Measurements from ENCODE around the gene TSSK3.
A peak's percentile ranks its signal among the peaks of the same experiment; 100 is the strongest.
"Not testable (repeated sequence)": the region's sequence is repeated elsewhere in the genome, so short reads cannot be mapped to it uniquely, and the experiment has no call there.

TSSK3 gene

GRCh38 chr1:32339363-32339978, 22.9 kb upstream of the TSSK3 start:
- no peak for DNase-seq

- no peak for DNase-seq
Measured at GRCh38 chr1:32341186-32341757, 21.1 kb upstream of the TSSK3 start.

DNA sequence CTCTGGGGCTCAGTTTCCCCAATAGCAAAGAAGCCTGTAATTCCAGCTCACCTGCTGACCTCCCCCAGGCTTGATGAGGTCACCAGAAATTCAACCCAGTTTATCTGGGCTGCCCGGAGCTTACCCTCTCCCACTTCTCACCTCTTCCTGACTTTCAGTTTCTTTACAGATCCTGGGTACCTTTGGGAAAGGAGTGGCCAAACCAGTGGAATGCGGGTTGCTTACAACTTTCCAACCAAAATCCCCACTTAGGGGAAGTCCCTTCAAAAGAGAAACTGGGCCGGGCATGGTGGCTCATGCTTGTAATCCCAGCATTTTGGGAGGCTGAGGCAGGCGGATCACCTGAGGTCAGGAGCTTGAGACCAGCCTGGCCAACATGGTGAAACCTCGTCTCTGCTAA, 20.4 kb upstream of the TSSK3 start:
- DNase-seq, result no peak

DNA sequence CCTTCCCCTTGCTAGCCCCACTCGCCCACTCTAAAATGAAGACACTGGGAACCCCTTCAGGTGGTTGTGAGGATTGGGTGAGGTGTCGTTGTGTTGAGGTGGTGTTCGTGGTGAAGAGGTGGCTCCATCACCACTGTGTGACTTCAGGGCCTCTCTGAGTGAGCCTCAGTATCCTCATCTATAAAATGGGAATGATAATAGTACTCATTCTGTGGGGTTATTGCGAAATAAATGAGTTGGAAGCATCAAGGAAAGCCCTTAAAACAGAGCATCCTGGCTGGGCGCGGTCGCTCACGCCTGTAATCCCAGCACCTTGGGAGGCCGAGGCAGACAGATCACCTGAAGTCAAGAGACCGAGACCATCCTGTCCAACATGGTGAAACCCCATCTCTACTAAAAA, 19.6 kb upstream of the TSSK3 start:
- DNase-seq, result no peak

DNA sequence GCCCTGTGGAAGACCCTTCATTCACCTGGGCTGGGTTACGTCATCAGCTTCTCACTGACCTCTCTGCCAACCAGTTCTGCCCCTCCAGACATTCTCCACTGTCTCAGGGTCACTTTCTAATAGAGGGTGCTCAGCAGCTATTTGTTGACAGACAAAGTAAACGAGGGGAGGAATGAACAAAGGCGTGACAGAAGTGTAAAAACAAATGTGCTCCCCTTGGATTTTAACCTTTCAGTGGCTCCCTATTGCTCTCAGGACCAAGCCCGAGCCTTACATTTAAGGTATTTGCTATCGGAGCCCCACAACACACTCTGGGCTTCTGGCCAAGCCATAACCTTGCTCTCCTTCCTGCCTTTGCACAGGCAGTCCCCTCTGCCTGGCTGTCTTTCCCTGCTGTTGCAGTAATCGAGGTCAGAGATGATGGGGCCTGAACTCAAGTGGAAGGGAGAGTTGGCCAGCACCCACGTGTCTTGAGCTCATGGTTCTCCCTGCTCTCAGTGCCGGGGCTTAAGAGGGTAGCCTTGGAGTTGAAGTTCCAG, 17.0 kb upstream of the TSSK3 start:
- DNase-seq, result peak; percentile 81

GRCh38 chr1:32346532-32347157, 15.7 kb upstream of the TSSK3 start:
- no peak for DNase-seq

DNA sequence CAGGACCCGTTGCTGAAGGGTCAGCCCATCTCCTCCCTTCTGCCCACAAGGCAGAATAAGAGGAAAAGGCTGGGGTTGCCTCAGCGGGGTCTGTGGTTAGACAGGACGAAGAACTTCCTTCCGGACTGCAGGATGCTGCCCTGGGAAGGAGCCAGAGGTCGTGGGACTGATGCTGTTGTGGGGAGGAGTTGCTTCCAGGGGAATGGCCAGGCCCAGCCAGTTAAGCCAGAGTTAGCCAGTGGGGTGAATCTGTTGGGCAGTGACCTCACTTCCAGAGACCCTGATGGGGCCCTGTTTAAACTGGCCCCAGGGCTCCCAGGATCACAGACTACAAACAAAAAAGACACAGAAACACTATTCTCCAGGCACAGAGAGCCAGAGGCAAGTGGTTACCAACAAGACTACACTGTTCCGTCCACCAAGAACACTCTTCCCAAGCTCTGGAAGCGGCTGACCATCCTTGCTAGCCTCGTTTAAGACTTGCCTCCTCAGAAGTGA, 13.1 kb upstream of the TSSK3 start:
- no peak for DNase-seq

DNA sequence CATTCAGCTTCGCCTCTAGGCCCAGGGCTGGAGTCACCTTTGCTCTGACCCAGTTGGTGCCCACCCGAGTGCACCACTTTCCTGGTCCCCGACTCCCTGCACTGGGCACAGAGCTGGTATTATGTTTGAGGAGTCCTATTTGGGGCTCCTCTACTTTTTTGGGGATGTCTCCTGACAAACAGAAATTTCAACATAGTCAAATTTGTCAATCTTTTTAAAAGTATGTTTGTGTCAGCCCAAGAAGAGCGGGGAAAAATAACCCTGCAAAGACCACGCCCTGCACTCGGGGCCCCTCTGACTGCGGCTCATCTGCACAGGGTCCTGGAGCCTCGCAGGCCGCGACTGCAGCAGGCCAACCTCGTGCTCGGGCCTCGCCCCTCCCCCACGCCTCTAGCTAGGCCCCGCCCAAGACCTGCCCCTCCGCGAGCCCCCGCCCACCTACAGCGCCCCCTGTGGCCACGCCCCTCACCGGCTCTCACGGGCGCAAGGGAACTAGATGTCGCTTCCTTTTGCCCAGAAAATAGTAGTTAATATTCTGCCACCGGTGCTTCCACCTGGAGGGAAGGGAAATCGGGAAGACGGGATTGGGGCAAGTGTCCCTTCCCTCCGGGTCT, 11.4 kb upstream of the TSSK3 start:
- DNase-seq, result no peak

- DNase-seq, result peak; percentile 91
Measured at GRCh38 chr1:32351399-32352238, 10.7 kb upstream of the TSSK3 start.

- DNase-seq, result no peak
Measured at GRCh38 chr1:32352239-32352745, 10.0 kb upstream of the TSSK3 start.

GRCh38 chr1:32352831-32353383, 9.4 kb upstream of the TSSK3 start:
- no peak for DNase-seq

DNA sequence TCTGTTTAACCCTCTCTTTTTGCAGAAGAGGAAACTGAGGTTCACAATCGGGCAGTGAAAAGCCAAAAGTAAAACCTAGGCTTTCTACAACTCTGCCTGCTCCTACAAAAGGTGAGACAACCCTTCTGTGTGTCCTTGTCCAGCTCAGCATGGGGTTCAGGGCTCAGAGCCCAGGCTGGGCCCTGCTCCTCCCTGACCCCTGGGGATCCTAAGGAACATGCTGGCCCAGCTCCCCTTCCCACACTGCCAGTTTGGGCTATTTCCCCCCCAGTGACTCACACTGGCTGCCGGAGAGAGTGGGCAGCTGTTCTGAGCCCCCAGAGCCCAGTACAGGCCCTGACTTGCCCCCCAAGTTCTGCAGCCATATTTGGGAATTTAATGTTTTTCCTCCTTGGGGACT, 8.9 kb upstream of the TSSK3 start:
- DNase-seq, result no peak

DNA sequence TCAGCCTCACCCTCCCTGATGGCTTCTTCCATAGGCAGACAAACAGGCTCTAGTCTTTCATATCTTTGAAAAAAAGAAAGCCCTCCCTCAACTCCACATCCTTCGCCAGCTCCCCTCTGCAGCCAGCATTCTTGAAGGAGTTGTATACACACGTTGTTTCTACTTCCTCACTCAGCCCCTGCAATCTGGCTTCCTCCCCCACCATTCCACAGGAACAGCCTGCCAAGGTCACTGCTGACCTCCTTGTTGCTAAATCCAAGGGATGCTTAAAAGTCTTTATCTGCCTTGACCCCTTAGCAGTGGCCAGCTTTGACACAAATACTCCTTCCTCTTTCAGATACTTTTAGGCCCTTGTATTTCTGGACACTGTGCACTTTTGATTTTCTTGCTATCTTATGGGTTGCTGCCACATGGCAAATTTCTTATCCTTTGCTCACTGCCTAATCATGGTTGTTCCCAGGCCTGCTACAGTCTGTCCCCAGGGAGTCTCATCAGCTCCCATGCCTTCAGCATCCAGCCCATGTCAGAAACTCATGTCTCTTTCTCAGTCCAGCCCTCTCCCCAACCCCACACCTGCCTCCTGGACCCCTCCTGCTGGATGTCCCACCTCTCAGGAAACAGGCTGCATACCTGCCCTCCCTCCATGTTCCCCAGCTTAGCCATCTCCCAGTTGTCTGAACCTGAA, 8.3 kb upstream of the TSSK3 start:
- no peak for DNase-seq

DNA sequence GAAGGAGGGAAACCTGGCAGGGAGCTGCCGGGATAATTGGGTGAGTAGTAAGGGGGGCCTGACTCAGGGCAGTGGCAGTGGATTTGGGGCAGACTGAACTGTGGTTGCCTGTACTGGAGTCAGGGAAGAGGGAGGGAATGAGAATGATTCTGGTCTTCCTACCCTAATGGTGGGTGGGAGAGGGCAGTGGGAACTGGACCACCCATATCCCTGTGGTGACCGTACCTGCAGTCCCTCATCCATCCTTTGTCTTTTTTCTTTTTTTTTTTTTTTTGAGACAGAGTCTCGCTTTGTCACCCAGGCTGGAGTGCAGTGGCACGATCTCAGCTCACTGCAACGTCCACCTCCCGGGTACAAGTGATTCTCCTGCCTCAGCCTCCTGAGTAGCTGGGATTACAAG, 6.6 kb upstream of the TSSK3 start:
- not testable (repeated sequence) for DNase-seq

GRCh38 chr1:32356478-32356877, 5.9 kb upstream of the TSSK3 start:
- DNase-seq, result no peak

GRCh38 chr1:32357614-32358013, 4.7 kb upstream of the TSSK3 start:
- no peak for DNase-seq

DNA sequence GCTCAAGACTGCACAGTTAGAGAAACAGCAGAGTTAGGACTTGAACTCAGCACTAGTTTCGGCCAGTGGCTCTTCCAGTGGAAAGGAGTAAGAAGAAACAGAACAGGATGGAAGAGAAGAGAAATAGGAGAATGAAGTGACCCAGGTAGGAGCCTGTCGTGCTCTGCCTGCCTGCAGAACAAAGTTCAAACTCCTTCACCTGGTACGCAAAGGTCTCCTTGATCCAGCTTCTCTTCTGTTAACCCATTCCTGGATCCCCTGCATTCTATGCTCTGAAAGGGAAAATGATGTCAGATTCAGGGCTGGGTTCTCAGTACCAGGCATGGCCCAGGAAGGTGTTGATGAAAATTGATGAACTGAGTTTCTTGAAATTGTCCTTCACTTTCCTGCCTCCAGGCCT, 3.9 kb upstream of the TSSK3 start:
- DNase-seq, result no peak

DNA sequence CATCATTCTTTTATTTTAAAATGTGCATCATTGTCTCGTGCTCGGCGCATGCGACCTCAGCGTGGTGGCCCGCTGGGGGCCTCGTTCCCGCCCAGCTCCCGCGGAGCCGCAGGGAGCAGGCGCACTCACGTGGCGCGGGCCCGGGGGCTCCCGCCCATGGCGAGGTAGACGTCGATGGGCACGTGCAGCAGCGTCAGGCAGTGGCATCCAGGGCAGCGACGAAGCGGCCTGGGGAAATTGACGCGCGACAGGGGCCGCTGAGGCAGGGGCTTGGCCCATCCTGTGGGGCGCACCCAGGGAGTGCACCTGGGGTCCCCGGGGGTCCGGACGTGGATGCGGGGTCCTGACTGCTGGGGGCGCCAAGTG, 1.0 kb upstream of the TSSK3 start:
- DNase-seq, result no peak

- peak; percentile 31 for DNase-seq
Measured at GRCh38 chr1:32361674-32362473, 465 bp upstream of the TSSK3 start.

- DNase-seq, result no peak
Measured at GRCh38 chr1:32363713-32364112, 1.4 kb downstream of the TSSK3 start.

GRCh38 chr1:32364836-32365235, 2.5 kb downstream of the TSSK3 start:
- DNase-seq, result no peak
